Measurements from ENCODE around the gene PLPPR4.

Gene PLPPR4

GRCh38 chr1:99228153-99228552 is 36.1 kb upstream of the PLPPR4 start:
- H3K4me3 ChIP-seq (ENCODE audit: low read depth, low read length) = no peak overlapping the region
- DNase-seq (ENCODE audit: low read depth) = no peak
- TF ChIP-seq CTCF (IDR thresholded peaks at IDR 0.05; ENCODE audit: low read depth, low read length) = no peak
- no peak for TF ChIP-seq POLR2A (IDR thresholded peaks at IDR 0.05; ENCODE audit: extremely low read depth, insufficient read length)
- TF ChIP-seq MAX (IDR thresholded peaks at IDR 0.05; ENCODE audit: low read depth, low read length) = no peak
- TF ChIP-seq MYC (IDR thresholded peaks at IDR 0.05; ENCODE audit: low read depth, low read length) = no peak

- no peak for TF ChIP-seq MYC (IDR thresholded peaks at IDR 0.05; ENCODE audit: low read depth, low read length)
- TF ChIP-seq POLR2A (IDR thresholded peaks at IDR 0.05; ENCODE audit: extremely low read depth, insufficient read length) = no peak
- TF ChIP-seq MAX (IDR thresholded peaks at IDR 0.05; ENCODE audit: low read depth, low read length) = no peak
- TF ChIP-seq CTCF (IDR thresholded peaks at IDR 0.05; ENCODE audit: low read depth, low read length) = no peak
- H3K4me3 ChIP-seq (ENCODE audit: low read depth, low read length) = no peak overlapping the region
- DNase-seq (ENCODE audit: low read depth) = no peak
Observed at GRCh38 chr1:99229122-99229521, 35.2 kb upstream of the PLPPR4 start.

- DNase-seq (ENCODE audit: low read depth) = no peak
- no peak overlapping the region for H3K4me3 ChIP-seq (ENCODE audit: low read depth, low read length)
- TF ChIP-seq POLR2A (IDR thresholded peaks at IDR 0.05; ENCODE audit: extremely low read depth, insufficient read length) = no peak
- TF ChIP-seq CTCF (IDR thresholded peaks at IDR 0.05; ENCODE audit: low read depth, low read length) = no peak
- TF ChIP-seq MAX (IDR thresholded peaks at IDR 0.05; ENCODE audit: low read depth, low read length) = no peak
- no peak for TF ChIP-seq MYC (IDR thresholded peaks at IDR 0.05; ENCODE audit: low read depth, low read length)
Observed at GRCh38 chr1:99230695-99231094, 33.6 kb upstream of the PLPPR4 start.

GRCh38 chr1:99232172-99232571 is 32.1 kb upstream of the PLPPR4 start:
- no peak for TF ChIP-seq POLR2A (IDR thresholded peaks at IDR 0.05; ENCODE audit: extremely low read depth, insufficient read length)
- TF ChIP-seq CTCF (IDR thresholded peaks at IDR 0.05; ENCODE audit: low read depth, low read length) = no peak
- no peak for TF ChIP-seq MYC (IDR thresholded peaks at IDR 0.05; ENCODE audit: low read depth, low read length)
- TF ChIP-seq MAX (IDR thresholded peaks at IDR 0.05; ENCODE audit: low read depth, low read length) = no peak
- DNase-seq (ENCODE audit: low read depth) = no peak
- no peak overlapping the region for H3K4me3 ChIP-seq (ENCODE audit: low read depth, low read length)

GRCh38 chr1:99233446-99233845 is 30.8 kb upstream of the PLPPR4 start:
- TF ChIP-seq POLR2A (IDR thresholded peaks at IDR 0.05; ENCODE audit: extremely low read depth, insufficient read length) = no peak
- H3K4me3 ChIP-seq (ENCODE audit: low read depth, low read length) = no peak overlapping the region
- no peak for DNase-seq (ENCODE audit: low read depth)

- no peak for TF ChIP-seq MYC (IDR thresholded peaks at IDR 0.05; ENCODE audit: low read depth, low read length)
- TF ChIP-seq MAX (IDR thresholded peaks at IDR 0.05; ENCODE audit: low read depth, low read length) = no peak
- TF ChIP-seq POLR2A (IDR thresholded peaks at IDR 0.05; ENCODE audit: extremely low read depth, insufficient read length) = no peak
- TF ChIP-seq CTCF (IDR thresholded peaks at IDR 0.05; ENCODE audit: low read depth, low read length) = no peak
- peak; percentile 58 for DNase-seq (ENCODE audit: low read depth)
Observed at GRCh38 chr1:99236756-99237155, 27.5 kb upstream of the PLPPR4 start.

More at GRCh38 chr1:99236756-99237155, 27.5 kb upstream of the PLPPR4 start:
- no peak overlapping the region for H3K4me3 ChIP-seq (ENCODE audit: low read depth, low read length)
